H9 (cell line): ENCODE data around the gene TBC1D4. TPM values are rescaled to one million over a fixed set of nuclear protein-coding genes. Genes with fewer than 3 reads are reported as not detected.

Experiments
- DNase-seq: peaks from one replicate; pipeline ENCODE4 v3.0.0-alpha.2; 2017
- H2AFZ ChIP-seq: one replicate; pipeline ENCODE4 v1.6.1; 2013; ENCODE audit warnings: mild to moderate bottlenecking, low read length, control low read depth, moderate library complexity
- H2AK5ac ChIP-seq: 2 replicates; pipeline ENCODE4 v1.6.1; 2013; ENCODE audit warnings: low read length, control low read depth, mixed read lengths; ENCODE audit not compliant: insufficient read length
- H2BK120ac ChIP-seq: one replicate; pipeline ENCODE4 v1.6.1; 2013; ENCODE audit warnings: low read depth, mild to moderate bottlenecking, low read length, control low read depth, inconsistent platforms; ENCODE audit not compliant: poor library complexity, severe bottlenecking
- H2BK12ac ChIP-seq: 2 replicates; pipeline ENCODE4 v1.6.1; 2013; ENCODE audit warnings: low read length, control low read depth, mixed read lengths, low read depth; ENCODE audit not compliant: insufficient read length
- H2BK15ac ChIP-seq: 2 replicates; pipeline ENCODE4 v1.6.1; 2013; ENCODE audit warnings: low read depth, low read length, control low read depth
- H2BK20ac ChIP-seq: one replicate; pipeline ENCODE4 v1.6.1; 2013; ENCODE audit warnings: low read depth, mild to moderate bottlenecking, low read length, control low read depth, inconsistent platforms; ENCODE audit not compliant: poor library complexity, severe bottlenecking
- H2BK5ac ChIP-seq: 2 replicates; pipeline ENCODE4 v1.6.1; 2013; ENCODE audit warnings: low read length, control low read depth, mixed read lengths; ENCODE audit not compliant: insufficient read length
- H3K14ac ChIP-seq: 2 replicates; pipeline ENCODE4 v1.6.1; 2013; ENCODE audit warnings: low read length, control low read depth; ENCODE audit not compliant: insufficient read depth
- H3K18ac ChIP-seq: 2 replicates; pipeline ENCODE4 v1.6.1; 2013; ENCODE audit warnings: low read depth, mild to moderate bottlenecking, mixed read lengths, low read length, control low read depth; ENCODE audit not compliant: insufficient read length
- H3K23ac ChIP-seq: 2 replicates; pipeline ENCODE4 v1.6.1; 2013; ENCODE audit warnings: low read length, control low read depth, mixed read lengths, low read depth; ENCODE audit not compliant: insufficient read length
- H3K23me2 ChIP-seq: 2 replicates; pipeline ENCODE4 v1.6.1; 2013; ENCODE audit warnings: low read depth, mild to moderate bottlenecking, mixed read lengths, low read length, control low read depth; ENCODE audit not compliant: insufficient read length, poor library complexity, severe bottlenecking
- H3K27ac ChIP-seq: 2 replicates; pipeline ENCODE4 v1.5.1; 2013; ENCODE audit warnings: low read length, control low read depth, mixed read lengths, low read depth; ENCODE audit not compliant: insufficient read length
- H3K27me3 ChIP-seq: 2 replicates; pipeline ENCODE4 v1.6.1; 2013; ENCODE audit warnings: low read length, control low read depth, inconsistent platforms; ENCODE audit not compliant: insufficient read depth
- H3K4ac ChIP-seq: 2 replicates; pipeline ENCODE4 v1.6.1; 2013; ENCODE audit warnings: low read depth, mild to moderate bottlenecking, control low read depth, inconsistent platforms, low read length, moderate library complexity
- H3K4me1 ChIP-seq: 2 replicates; pipeline ENCODE4 v1.6.1; 2013; ENCODE audit warnings: low read length, control low read depth, inconsistent platforms; ENCODE audit not compliant: insufficient read depth
- H3K4me2 ChIP-seq: 2 replicates; pipeline ENCODE4 v1.6.1; 2013; ENCODE audit warnings: low read length, control low read depth, mixed read lengths; ENCODE audit not compliant: insufficient read length, insufficient read depth
- H3K56ac ChIP-seq: 2 replicates; pipeline ENCODE4 v1.6.1; 2013; ENCODE audit warnings: low read depth, mild to moderate bottlenecking, mixed read lengths, low read length, control low read depth; ENCODE audit not compliant: insufficient read length
- H3K79me1 ChIP-seq: 2 replicates; pipeline ENCODE4 v1.6.1; 2013; ENCODE audit warnings: low read depth, mild to moderate bottlenecking, moderate library complexity, low read length, control low read depth, inconsistent platforms; ENCODE audit not compliant: insufficient read depth, poor library complexity, severe bottlenecking
- H3K79me2 ChIP-seq: 2 replicates; pipeline ENCODE4 v1.6.1; 2013; ENCODE audit warnings: low read length, control low read depth, inconsistent platforms; ENCODE audit not compliant: insufficient read depth
- H3K9ac ChIP-seq: 2 replicates; pipeline ENCODE4 v1.6.1; 2013; ENCODE audit warnings: low read length, control low read depth, mixed read lengths; ENCODE audit not compliant: insufficient read length; ENCODE audit errors: extremely low read depth
- H3K9me3 ChIP-seq: one replicate; pipeline ENCODE4 v1.6.1; 2013; ENCODE audit warnings: low read depth, low read length, inconsistent platforms; ENCODE audit not compliant: control insufficient read depth
- H3T11ph ChIP-seq: one replicate; pipeline ENCODE4 v1.6.1; 2013; ENCODE audit warnings: mild to moderate bottlenecking, low read length, control low read depth, inconsistent platforms
- H4K20me1 ChIP-seq: one replicate; pipeline ENCODE4 v1.6.1; 2013; ENCODE audit not compliant: control insufficient read depth, insufficient read length, insufficient read depth
- H4K5ac ChIP-seq: 2 replicates; pipeline ENCODE4 v1.6.1; 2013; ENCODE audit warnings: low read depth, mild to moderate bottlenecking, mixed read lengths, low read length, control low read depth; ENCODE audit not compliant: insufficient read length
- H4K8ac ChIP-seq: replicated peaks from 2 replicates; pipeline ENCODE4 v1.6.1; 2013; ENCODE audit warnings: low read length, control low read depth, mixed read lengths, low read depth; ENCODE audit not compliant: insufficient read length
- H4K91ac ChIP-seq: 2 replicates; pipeline ENCODE4 v1.6.1; 2013; ENCODE audit warnings: low read depth, mild to moderate bottlenecking, moderate library complexity, mixed read lengths, low read length, control low read depth; ENCODE audit not compliant: insufficient read length
- H3K27ac Mint-ChIP-seq, 3 experiments: 2 replicates in 2 of 3; 3 replicates in 1 of 3; pipeline ENCODE4 v1.8.0; 2020 to 2021; ENCODE audit warnings: mixed read lengths in 3 of 3, mild to moderate bottlenecking in 1 of 3, moderate library complexity in 1 of 3
- H3K27me3 Mint-ChIP-seq: 2 replicates; pipeline ENCODE4 v1.8.0; 2021; ENCODE audit warnings: low read depth, mild to moderate bottlenecking, moderate library complexity, mixed read lengths
- H3K36me3 Mint-ChIP-seq, 3 experiments: 2 replicates in 2 of 3; 3 replicates in 1 of 3; pipeline ENCODE4 v1.8.0; 2020 to 2021; ENCODE audit warnings: low read depth in 3 of 3, mixed read lengths in 3 of 3; ENCODE audit not compliant: insufficient read depth in 1 of 3
- H3K4me1 Mint-ChIP-seq, 2 experiments: 2 replicates each; pipeline ENCODE4 v1.8.0; 2020; ENCODE audit warnings: mixed read lengths in 2 of 2
- H3K4me3 Mint-ChIP-seq, 2 experiments: 2 replicates in 1 of 2; 3 replicates in 1 of 2; pipeline ENCODE4 v1.8.0; 2020 to 2021; ENCODE audit warnings: mild to moderate bottlenecking in 2 of 2, mixed read lengths in 2 of 2, moderate library complexity in 1 of 2
- H3K9me3 Mint-ChIP-seq, 2 experiments: 2 replicates in 1 of 2; 3 replicates in 1 of 2; pipeline ENCODE4 v1.8.0; 2020; ENCODE audit warnings: mild to moderate bottlenecking in 2 of 2, mixed read lengths in 2 of 2, moderate library complexity in 1 of 2
- CTCF ChIP-seq: fragments of 200-600 bp; sonication (generic); conservative IDR thresholded peaks from 3 replicates; pipeline ENCODE4 v1.8.0; 2021; ENCODE audit warnings: antibody characterized with exemption, mild to moderate bottlenecking
- WGBS: extraction: QIAGEN DNeasy Blood & Tissue Kit; methylation state at CpG from one replicate; pipeline ENCODE4 v1.1.7; 2013; ENCODE audit warnings: missing lambda C conversion rate, low lambda C conversion rate, mixed read lengths; ENCODE audit not compliant: insufficient read length; ENCODE audit errors: extremely low coverage; 5-methylcytosine and 5-hydroxymethylcytosine counted together
- total RNA-seq: library from RNA; stranded (reverse); gene quantifications from 2 replicates; pipeline ENCODE4 v1.2.1, GENCODE V29; 2021

Gene TBC1D4
- total RNA-seq, 1 experiment from 2014 or later, result 10.5 TPM

DNA sequence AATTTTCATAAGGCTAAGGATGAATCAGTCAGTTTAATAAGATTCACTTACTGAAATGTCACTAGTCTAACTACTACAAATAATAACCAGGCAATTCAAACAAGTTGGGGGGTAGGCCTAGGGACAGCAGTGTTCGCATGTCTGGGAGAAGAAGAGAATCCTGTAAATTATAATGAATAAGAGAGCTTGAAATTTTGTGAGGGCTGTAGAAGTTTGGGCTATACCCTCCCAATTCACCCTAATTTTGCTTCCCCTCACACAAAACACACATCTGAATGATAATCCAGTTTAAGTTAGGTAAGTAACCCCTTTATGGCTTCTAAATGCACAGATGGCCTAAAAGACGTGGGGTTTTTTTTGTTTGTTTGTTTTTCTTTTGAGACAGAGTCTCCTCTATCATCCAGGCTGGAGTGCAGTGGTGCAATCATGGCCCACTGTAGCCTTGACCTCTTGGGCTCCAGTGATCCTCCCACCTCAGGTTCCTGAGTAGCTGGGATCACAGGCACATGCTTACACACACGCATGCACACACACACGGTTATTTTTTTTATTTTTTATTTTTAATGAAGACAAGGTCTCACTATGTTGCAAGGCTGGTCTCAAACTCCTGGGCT, 69.9 kb downstream of the TBC1D4 start:
- no peak overlapping the region for H2BK20ac ChIP-seq
- no peak overlapping the region for H3K9ac ChIP-seq
- no CpG with 5 or more reads among the region's 4 CpGs for WGBS
- no peak for DNase-seq
- no peak overlapping the region; a peak in 1 of 7 replicates for H3K27ac Mint-ChIP-seq
- H2BK12ac ChIP-seq, result no peak overlapping the region
- no peak overlapping the region for H2AK5ac ChIP-seq
- H3K36me3 Mint-ChIP-seq, result no peaks in the 10 kb centered on the region; a peak in 1 of 7 replicates
- H3K4me3 Mint-ChIP-seq, result no peak overlapping the region
- H3K56ac ChIP-seq, result no peak overlapping the region
- no peak overlapping the region for H3K14ac ChIP-seq
- H3K79me2 ChIP-seq, result no peaks in the 10 kb centered on the region
- H3T11ph ChIP-seq, result no peak overlapping the region
- peaks cover 6% of the 10 kb centered on the region for H3K79me1 ChIP-seq
- no peaks in the 10 kb centered on the region for H4K20me1 ChIP-seq
- no peak overlapping the region for H2BK5ac ChIP-seq
- no peak overlapping the region for H2AFZ ChIP-seq
- TF ChIP-seq CTCF, result no peak
- no peak overlapping the region for H4K5ac ChIP-seq
- H3K27me3 Mint-ChIP-seq, result no peaks in the 10 kb centered on the region
- peaks cover 0 to 4% of the 10 kb centered on the region in 2 experiments; a peak in 2 of 4 replicates for H3K4me1 Mint-ChIP-seq
- no peaks in the 10 kb centered on the region for H3K23me2 ChIP-seq
- H3K27me3 ChIP-seq, result no peaks in the 10 kb centered on the region
- no peak overlapping the region for H2BK15ac ChIP-seq
- no peak overlapping the region for H2BK120ac ChIP-seq
- no peaks in the 10 kb centered on the region for H3K9me3 ChIP-seq
- H3K4ac ChIP-seq, result no peak overlapping the region
- H3K18ac ChIP-seq, result no peak overlapping the region
- H3K9me3 Mint-ChIP-seq, result no peaks in the 10 kb centered on the region
- H4K8ac ChIP-seq, result no peak overlapping the region
- H4K91ac ChIP-seq, result no peak overlapping the region
- H3K4me2 ChIP-seq, result no peak overlapping the region
- H3K27ac ChIP-seq, result no peak overlapping the region
- H3K23ac ChIP-seq, result no peak overlapping the region
- H3K4me1 ChIP-seq, result no peaks in the 10 kb centered on the region
